Spleen (tissue), 11 donors: ENCODE results near the gene MTPN. TPM values are rescaled to one million over a fixed set of nuclear protein-coding genes. Genes with fewer than 3 reads are reported as not detected.
A peak's percentile ranks its signal among the peaks of the same experiment; 100 is the strongest.

Experiments used
- DNase-seq: peaks from one replicate; pipeline ENCODE4 v3.0.0-alpha.2; 2020
- H3K27ac ChIP-seq, 8 donors: fragments of 200-600 bp; sonication (generic) in 7 of 8; 1 replicate in 4 of 8; 2 replicates in 4 of 8; pipeline versions ENCODE4 v1.5.0 to v1.8.0; 2016 to 2021; ENCODE audit warnings: inconsistent platforms in 4 of 8, mild to moderate bottlenecking in 4 of 8, moderate library complexity in 1 of 8
- H3K27me3 ChIP-seq, 7 donors: fragments of 200-600 bp; sonication (generic) in 6 of 7; replicated peaks in 1 of 7; 1 replicate in 4 of 7; 2 replicates in 3 of 7; pipeline versions ENCODE4 v1.5.0 to v1.8.0; 2016 to 2021; ENCODE audit warnings: inconsistent platforms in 3 of 7, mild to moderate bottlenecking in 1 of 7
- H3K36me3 ChIP-seq, 6 donors: fragments of 200-600 bp; sonication (generic) in 5 of 6; 1 replicate in 4 of 6; 2 replicates in 2 of 6; pipeline versions ENCODE4 v1.5.0 to v1.8.0; 2016 to 2021; ENCODE audit warnings: inconsistent platforms in 2 of 6
- H3K4me1 ChIP-seq, 6 donors: fragments of 200-600 bp; sonication (generic) in 5 of 6; 1 replicate in 3 of 6; 2 replicates in 3 of 6; pipeline versions ENCODE4 v1.5.0 to v1.8.0; 2016 to 2021; ENCODE audit warnings: inconsistent platforms in 3 of 6
- H3K4me3 ChIP-seq, 8 donors: fragments of 200-600 bp; sonication (generic) in 7 of 8; 1 replicate in 4 of 8; 2 replicates in 4 of 8; pipeline versions ENCODE4 v1.5.0 to v1.8.0; 2016 to 2021; ENCODE audit warnings: inconsistent platforms in 4 of 8, mild to moderate bottlenecking in 4 of 8, moderate library complexity in 2 of 8
- H3K9me3 ChIP-seq, 8 donors: fragments of 200-600 bp; sonication (generic) in 7 of 8; 1 replicate in 4 of 8; 2 replicates in 4 of 8; pipeline versions ENCODE4 v1.5.0 to v1.8.0; 2016 to 2021; ENCODE audit warnings: inconsistent platforms in 4 of 8
- CTCF ChIP-seq, 11 experiments: fragments of 200-600 bp in 7 of 11; fragments of 450-650 bp in 4 of 11; sonication (generic) in 4 of 11; IDR thresholded peaks in 8 of 11; conservative IDR thresholded peaks in 3 of 11; 1 replicate in 7 of 11; 2 replicates in 4 of 11; pipeline versions ENCODE4 v1.4.0 to v1.8.0; 2016 to 2021; ENCODE audit warnings: antibody characterized with exemption in 11 of 11, inconsistent platforms in 4 of 11, mild to moderate bottlenecking in 1 of 11
- POLR2A ChIP-seq, 3 donors: fragments of 450-650 bp; IDR thresholded peaks; one replicate each; pipeline ENCODE4 v1.5.1; 2017; ENCODE audit warnings: antibody characterized with exemption in 3 of 3, mild to moderate bottlenecking in 1 of 3
- POLR2AphosphoS5 ChIP-seq, 3 donors: sonication (generic); formaldehyde crosslinking; IDR thresholded peaks; one replicate each; pipeline ENCODE4 v1.5.1; 2017; ENCODE audit warnings: antibody characterized with exemption in 3 of 3
- WGBS, 5 donors: extraction: QIAGEN DNeasy Blood & Tissue Kit in 3 of 5; methylation state at CpG; one replicate each; pipeline versions ENCODE4 v1.1.5 to v1.1.7; 2013 to 2018; 5-methylcytosine and 5-hydroxymethylcytosine counted together
- intact Hi-C: fragments of 100-400 bp; cut with DNase I; formaldehyde crosslinking; loops from one replicate; pipeline ENCODE4 v1.15.0; 2023; ENCODE audit warnings: low total_unique reads
- polyA plus RNA-seq, 3 donors: library from polyadenylated mRNA; stranded (reverse); fragments of 200-250 nt; gene quantifications; one replicate each; pipeline ENCODE4 v1.2.1, GENCODE V29; 2013
- total RNA-seq, 7 donors: library from RNA; depleted of rRNA in 3 of 7; stranded (reverse); fragments of >200 nt in 3 of 7; fragmentation: NEBNext Ultra II Directional in 4 of 7; extraction: Animal tissue kit (Norgen Biotek cat#: 25700) in 4 of 7; gene quantifications; one replicate each; pipeline versions ENCODE4 v1.1.0 to v1.2.1, GENCODE V29; 2016 to 2021
- donor health status: healthy with polysubstance abuse.
- donor health status: DM: no; HTN: no; CAD: no; lungs with moderate emphysema.
- donor health status: DM: no; HTN: no; CAD: no.
- donor health status: Bipolar disorder and iron deficiency.
- donor health status: healthy.
- donor health status: DM: no; HTN: no; CAD: no.
- donor health status: DM: yes; HTN: yes; CAD: no.

Gene MTPN
- total and polyA plus RNA-seq, 10 donors: 43.2 to 192 (median 157) TPM

- TF ChIP-seq POLR2AphosphoS5 (IDR thresholded peaks at IDR 0.05) (no peak), CTCF (IDR thresholded peaks at IDR 0.05 in 8 of 11, conservative IDR thresholded peaks at IDR 0.05 in 3 of 11) (no peak), POLR2A (IDR thresholded peaks at IDR 0.05) (no peak)
- H3K36me3 ChIP-seq: peaks cover 0 to 24% (median 0%) of the 10 kb centered on the region in 6 donors
- intact Hi-C loops: no loop called here
- peak overlapping the region; percentile 84 to 98 (median 96) for H3K27ac ChIP-seq
- H3K4me3 ChIP-seq: peak overlapping the region; percentile 89 to 97 (median 94)
- 1 to 3% (median 2%) methylated on average over 13 of the region's 13 CpGs for WGBS, 5 donors
- peaks cover 46 to 93% (median 78%) of the 10 kb centered on the region in 6 donors for H3K4me1 ChIP-seq
- H3K27me3 ChIP-seq: no peaks in the 10 kb centered on the region
- H3K9me3 ChIP-seq: no peaks in the 10 kb centered on the region
- peak; percentile 76 for DNase-seq
These were observed 700 bp downstream of the MTPN start for GRCh38 chr7:135976312-135977006.

- Histone ChIP-seq H3K27ac (peak overlapping the region in 7 of 8 donors; percentile 90 to 98 (median 96)), H3K36me3 (peaks cover 0 to 24% (median 0%) of the 10 kb centered on the region in 6 donors), H3K4me1 (peaks cover 48 to 93% (median 78%) of the 10 kb centered on the region in 6 donors), H3K4me3 (peak overlapping the region; percentile 89 to 97 (median 94)), H3K27me3 (no peaks in the 10 kb centered on the region), H3K9me3 (no peaks in the 10 kb centered on the region)
- TF ChIP-seq CTCF (IDR thresholded peaks at IDR 0.05 in 8 of 11, conservative IDR thresholded peaks at IDR 0.05 in 3 of 11) (no peak), POLR2A (IDR thresholded peaks at IDR 0.05) (no peak), POLR2AphosphoS5 (IDR thresholded peaks at IDR 0.05) (no peak)
- DNase-seq: no peak
- WGBS, 5 donors: 38 to 60% (median 54%) methylated on average over 2 of the region's 2 CpGs
- intact Hi-C loops: no loop called here
These were observed 2.0 kb downstream of the MTPN start for GRCh38 chr7:135975166-135975565.

GRCh38 chr7:135974667-135975066, 2.5 kb downstream of the MTPN start:
- no peak for DNase-seq
- peaks cover 0 to 29% (median 0%) of the 10 kb centered on the region in 6 donors for H3K36me3 ChIP-seq
- H3K4me1 ChIP-seq: peaks cover 45 to 93% (median 78%) of the 10 kb centered on the region in 6 donors
- intact Hi-C loops: no loop called here
- peak overlapping the region; percentile 7 to 97 (median 94) for H3K4me3 ChIP-seq
- H3K27me3 ChIP-seq: no peaks in the 10 kb centered on the region
- 24 to 48% (median 32%) methylated on average over 1 of the region's 1 CpG for WGBS, 5 donors
- TF ChIP-seq POLR2A (IDR thresholded peaks at IDR 0.05) (no peak), POLR2AphosphoS5 (IDR thresholded peaks at IDR 0.05) (no peak), CTCF (IDR thresholded peaks at IDR 0.05 in 8 of 11, conservative IDR thresholded peaks at IDR 0.05 in 3 of 11) (no peak)
- no peaks in the 10 kb centered on the region for H3K9me3 ChIP-seq
- peak overlapping the region in 7 of 8 donors; percentile 90 to 98 (median 96) for H3K27ac ChIP-seq

- Histone ChIP-seq H3K4me3 (peak overlapping the region in 4 of 8 donors; percentile 8 to 42 (median 14)), H3K9me3 (no peaks in the 10 kb centered on the region), H3K27ac (peak overlapping the region; percentile 43 to 98 (median 88)), H3K27me3 (no peaks in the 10 kb centered on the region), H3K4me1 (peaks cover 51 to 97% (median 88%) of the 10 kb centered on the region in 6 donors), H3K36me3 (peaks cover 0 to 43% (median 4%) of the 10 kb centered on the region in 6 donors)
- intact Hi-C loops: no loop called here
- TF ChIP-seq POLR2A (IDR thresholded peaks at IDR 0.05) (no peak), CTCF (IDR thresholded peaks at IDR 0.05 in 8 of 11, conservative IDR thresholded peaks at IDR 0.05 in 3 of 11) (no peak), POLR2AphosphoS5 (IDR thresholded peaks at IDR 0.05) (no peak)
- no peak for DNase-seq
These were observed 5.8 kb downstream of the MTPN start for GRCh38 chr7:135971366-135971725.
